Stimulated activated naive CD8-positive, alpha-beta T cell treated with anti-CD3 and anti-CD28 coated beads, Interleukin-15, Interleukin-2, amounts not matched to agents 100 U/mL and 50 U/mL, for 24 hours (primary cell): ENCODE measurements around the gene UBE2D1.

Experiments used
- ATAC-seq: fragments of 150-1000 bp; cut with Tn5 transposase; one replicate; pipeline ENCODE4 v1.10.0; 2021
- DNase-seq: peaks from one replicate; pipeline ENCODE4 v3.0.0; 2021

UBE2D1 gene

DNA sequence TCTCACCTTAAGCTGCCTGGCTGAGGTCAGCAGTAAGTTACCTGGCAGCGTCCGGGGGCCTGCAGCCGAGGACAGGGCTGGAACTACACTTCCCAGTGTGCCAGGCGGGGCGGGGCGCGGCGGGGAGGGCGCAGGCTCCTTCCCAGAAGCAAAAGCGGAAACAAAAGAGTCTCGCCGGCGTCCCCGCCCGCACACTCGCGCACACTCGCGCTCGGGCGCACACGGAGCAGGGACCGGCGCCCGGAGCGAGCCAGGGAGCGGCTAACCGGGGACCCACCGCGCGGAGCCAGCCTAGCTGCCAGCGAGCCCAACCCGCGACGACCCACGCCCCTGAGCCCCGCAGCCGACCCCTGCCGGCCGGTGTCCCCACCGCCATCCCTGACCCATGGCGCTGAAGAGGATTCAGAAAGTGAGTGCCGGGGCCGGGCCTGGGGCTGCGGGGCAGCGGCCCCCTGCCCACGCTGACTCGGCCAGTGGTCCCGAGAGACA, at the start of gene UBE2D1:
UBE2D1 (plus strand) TSS at position 190 of the 489 bp plus-strand sequence; CDS start at position 386, 196 bp downstream.
- peak; percentile 97 for ATAC-seq

DNA sequence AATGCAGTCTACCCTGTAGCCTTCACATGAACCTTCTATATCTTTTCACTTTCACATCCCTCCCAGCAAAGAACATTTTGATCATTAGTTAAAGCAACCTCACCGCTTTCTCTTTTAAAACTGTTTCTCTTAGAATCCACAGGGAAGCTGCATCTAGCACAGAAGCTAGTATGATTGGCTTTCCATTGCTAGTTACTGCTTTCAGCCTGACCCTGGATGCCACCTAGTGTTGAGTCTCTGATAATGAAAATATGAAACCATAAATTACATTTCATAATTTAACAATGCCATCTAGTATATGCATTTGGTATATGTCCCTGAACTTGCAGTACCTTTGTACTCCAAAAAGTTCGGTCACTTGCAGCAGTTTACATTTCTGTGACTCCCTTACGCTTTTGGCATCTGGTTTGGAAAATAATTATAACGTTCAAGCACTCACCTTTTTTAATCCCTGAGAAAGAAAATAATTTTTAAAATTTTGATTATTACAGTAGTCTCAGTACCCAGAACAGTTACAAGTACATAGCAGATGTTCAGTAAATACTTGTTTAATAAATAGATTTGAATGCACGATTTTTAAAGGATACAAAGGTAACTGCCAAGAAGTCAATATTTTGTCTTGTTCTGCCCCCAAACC, 43.1 kb upstream of the UBE2D1 start:
- ATAC-seq = peak; percentile 36
- DNase-seq = peak; percentile 17

More for the DNA sequence above, at the start of gene UBE2D1:
- DNase-seq = peak; percentile 89

DNA sequence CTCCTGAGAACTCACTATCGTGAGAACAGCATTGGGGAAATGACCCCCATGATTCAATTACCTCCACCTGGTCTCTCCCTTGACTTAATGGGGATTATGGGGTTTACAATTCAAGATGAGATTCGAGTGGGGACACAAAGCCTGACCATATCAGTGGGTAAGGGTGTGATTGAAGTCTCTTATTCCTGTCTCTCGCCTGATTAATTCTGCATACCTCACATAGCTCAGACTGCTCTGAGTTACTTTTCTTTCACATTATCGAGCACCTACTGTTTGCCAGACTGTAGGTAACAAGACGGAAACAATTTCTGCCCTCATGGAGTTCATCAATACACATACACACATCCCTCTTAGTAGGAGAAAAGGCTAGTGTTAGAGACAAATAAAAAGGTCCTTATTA, 40.8 kb upstream of the UBE2D1 start:
- no peak for ATAC-seq
- DNase-seq = no peak

DNA sequence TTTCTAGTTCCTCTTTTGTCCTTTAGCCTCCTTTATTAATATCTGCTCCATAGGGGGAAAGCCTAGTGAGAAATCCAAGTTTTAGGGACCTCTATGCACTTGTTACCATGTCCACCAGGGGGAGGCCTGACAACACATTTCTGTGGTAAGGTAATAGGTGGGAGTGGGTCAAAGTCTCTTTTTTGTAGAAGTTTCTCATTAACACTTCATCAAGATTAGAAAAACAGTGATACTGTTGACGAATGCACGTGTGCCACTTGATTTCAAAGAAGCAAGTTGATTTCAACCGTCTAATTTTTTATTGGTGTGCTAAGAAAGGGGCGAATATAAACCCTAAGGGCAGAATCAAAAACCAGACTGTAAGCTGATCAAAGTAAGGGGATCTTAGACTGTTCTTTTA, 35.2 kb upstream of the UBE2D1 start:
- peak; percentile 68 for ATAC-seq
- DNase-seq = peak; percentile 66

DNA sequence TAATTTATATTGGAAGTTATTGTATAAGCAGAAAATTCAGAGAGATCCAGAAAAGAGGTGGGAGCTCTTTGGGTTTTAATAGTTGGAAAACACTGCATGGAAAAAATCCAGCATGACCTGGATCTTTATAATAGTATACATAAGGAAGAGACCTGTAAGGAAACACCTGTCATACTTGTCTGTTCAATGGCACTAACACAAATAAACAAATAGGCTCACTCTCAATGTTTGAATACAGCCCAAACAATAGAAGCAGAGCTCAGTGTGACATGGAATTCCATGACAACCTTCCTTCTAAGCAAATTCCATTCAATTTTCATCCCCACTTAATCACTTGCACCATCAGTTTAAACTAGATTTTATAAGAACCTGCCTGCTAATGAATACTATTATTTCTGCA, 34.1 kb upstream of the UBE2D1 start:
- ATAC-seq (no peak), DNase-seq (no peak)

DNA sequence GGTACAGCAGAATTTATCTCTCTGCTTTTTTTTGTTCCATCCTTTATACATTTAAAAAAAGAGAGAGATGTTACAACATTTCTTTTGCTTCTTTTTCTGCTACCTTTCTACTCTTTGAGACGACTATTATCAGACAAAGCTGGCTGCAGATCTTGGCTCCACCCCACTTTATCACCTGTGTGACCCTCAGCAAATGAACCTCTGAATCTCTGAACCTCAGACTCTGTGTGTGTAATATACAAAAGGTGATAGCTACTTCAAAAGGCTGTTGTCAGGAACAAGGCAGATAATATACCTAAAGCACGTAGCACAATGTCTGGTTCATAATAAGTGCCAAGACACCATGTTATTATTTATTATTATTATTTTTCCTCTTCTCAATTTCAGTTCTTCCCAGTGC, 32.6 kb upstream of the UBE2D1 start:
- ATAC-seq (no peak), DNase-seq (no peak)

DNA sequence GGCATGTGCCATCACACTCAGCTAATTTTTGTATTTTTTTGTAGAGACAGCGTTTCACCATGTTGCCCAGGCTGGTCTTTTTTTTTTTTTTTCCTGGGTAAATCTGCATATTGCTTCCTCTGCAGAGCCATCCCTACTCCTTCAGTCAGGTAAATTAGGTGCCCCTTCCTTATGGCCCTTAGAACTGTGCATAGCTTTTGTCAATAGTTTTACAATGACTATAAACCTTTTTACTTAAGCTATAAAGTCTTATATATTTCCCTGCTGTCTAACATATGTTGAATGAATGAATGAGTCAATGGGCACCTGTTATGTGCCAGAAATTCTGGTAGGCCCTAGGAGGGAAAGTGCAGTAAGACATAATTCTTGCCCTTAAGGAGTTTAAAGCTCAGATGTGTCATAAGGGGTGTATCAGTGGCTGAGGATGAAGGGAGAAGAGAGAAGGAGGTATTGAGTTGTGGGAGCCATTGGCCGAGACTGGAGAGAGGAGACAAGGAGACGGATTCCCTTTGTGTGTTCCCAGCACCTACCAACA, 30.6 kb upstream of the UBE2D1 start:
- DNase-seq (no peak), ATAC-seq (no peak)

DNA sequence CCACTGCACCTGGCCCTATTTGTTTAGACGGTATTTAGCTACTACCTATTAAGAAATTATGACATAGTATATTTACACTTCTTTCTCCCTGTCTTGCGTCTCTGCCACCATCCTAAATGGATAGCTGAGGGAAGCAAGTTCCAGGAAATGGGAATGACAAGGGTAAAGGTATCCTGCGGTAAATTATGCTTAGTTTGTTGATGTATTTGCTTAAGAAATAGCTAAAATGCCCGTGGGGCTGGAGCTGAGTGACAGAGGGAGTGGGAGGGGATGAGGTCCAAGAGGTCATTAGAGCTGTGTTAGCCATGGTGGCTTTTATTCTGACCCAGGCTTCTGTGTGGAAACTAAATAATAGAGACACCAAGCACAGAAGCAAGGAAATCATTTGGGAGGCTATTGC, 29.0 kb upstream of the UBE2D1 start:
- no peak for ATAC-seq

DNA sequence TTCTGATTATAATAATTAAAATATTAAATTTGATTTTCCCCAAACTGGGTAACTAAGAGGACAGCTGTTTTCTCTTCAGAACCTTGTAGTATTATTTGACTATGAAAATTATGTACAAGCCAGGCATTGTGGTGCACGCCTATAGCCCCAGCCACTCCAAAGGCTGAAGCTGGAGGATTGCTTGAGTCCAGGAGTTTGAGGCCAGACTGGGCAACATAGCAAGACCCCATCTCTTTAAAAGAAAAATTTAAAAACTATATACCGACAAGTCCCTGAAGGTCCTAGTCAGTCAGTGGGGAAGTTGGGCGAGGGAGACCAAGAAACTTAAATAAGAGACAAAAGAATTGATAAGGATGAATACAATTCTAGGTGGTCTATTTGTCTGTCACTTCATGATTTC, 27.1 kb upstream of the UBE2D1 start:
- no peak for DNase-seq
- ATAC-seq = no peak

More for the DNA sequence above, 29.0 kb upstream of the UBE2D1 start:
- DNase-seq = no peak

DNA sequence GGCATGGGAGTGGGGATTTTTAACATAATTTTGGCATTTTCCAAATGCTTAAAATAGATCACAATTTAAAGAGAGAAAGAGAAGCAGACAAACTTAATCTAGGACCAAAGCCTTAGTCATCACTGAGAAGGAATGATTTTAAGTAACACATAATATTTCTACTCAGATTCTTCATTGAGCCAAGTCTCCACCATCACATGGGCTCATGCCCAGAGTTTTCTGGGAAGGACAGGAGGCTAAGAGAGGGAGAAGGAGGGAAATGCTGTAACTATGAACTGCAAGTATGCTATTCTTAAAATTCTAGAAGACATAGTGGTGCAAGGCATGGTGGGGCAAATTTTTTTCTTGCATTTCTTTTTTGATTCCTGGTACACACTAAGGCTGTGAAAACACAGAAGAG, 23.8 kb upstream of the UBE2D1 start:
- ATAC-seq (no peak), DNase-seq (no peak)

DNA sequence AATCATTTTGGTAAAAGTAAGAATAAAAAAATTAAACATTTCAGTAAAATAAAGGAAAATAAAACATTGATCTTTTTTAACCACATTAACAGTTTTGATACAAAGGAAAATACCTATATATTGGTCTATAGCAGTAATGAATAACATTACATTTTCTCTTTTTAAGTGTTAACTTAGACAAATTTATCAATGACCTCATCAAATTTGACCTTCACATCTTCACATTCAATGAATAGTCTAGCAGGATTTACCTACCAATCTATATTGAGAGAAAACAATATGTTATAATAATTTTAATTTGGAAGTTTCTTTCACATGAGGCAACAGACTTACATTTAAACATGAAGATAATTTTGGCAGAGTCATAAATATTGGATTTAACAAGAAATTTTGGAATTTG, 17.9 kb upstream of the UBE2D1 start:
- ATAC-seq (no peak), DNase-seq (no peak)

DNA sequence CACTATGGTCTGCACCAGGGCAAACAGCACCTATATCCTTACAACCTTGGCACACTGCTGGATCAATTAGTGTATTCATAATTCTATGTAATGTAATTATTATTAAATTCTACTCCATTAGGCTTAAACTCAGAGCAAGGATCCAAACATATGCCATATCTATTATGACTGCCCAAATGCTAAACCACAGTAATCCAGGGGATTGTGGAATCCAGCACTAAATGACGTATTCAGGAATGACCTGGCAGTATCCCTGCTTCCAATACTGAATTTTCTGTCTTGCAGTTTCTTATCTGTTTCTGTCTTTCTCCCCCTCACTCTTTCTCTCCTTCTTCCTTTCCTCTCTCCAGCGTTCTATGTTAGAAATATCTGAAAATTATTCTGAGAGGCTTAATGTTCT, 16.5 kb upstream of the UBE2D1 start:
- DNase-seq = no peak
- ATAC-seq = no peak

DNA sequence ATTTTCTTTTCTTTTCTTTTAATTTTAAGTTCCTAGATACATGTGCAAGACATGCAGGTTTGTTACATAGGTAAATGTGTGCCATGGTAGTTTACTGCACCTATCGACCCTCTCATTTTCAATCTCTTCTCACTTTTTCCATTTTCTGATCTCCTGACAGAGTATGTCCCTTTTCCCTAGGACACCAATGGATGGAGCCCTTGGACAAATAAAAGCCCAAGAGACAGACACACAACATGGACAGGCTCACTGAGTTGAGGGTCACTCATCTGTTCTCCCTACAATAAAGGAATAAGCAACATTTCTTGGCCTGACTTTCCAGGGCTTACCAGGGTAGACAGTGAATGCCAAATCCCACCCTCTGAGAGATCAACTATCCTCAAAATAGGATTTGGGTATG, 15.2 kb upstream of the UBE2D1 start:
- ATAC-seq = no peak
- no peak for DNase-seq

DNA sequence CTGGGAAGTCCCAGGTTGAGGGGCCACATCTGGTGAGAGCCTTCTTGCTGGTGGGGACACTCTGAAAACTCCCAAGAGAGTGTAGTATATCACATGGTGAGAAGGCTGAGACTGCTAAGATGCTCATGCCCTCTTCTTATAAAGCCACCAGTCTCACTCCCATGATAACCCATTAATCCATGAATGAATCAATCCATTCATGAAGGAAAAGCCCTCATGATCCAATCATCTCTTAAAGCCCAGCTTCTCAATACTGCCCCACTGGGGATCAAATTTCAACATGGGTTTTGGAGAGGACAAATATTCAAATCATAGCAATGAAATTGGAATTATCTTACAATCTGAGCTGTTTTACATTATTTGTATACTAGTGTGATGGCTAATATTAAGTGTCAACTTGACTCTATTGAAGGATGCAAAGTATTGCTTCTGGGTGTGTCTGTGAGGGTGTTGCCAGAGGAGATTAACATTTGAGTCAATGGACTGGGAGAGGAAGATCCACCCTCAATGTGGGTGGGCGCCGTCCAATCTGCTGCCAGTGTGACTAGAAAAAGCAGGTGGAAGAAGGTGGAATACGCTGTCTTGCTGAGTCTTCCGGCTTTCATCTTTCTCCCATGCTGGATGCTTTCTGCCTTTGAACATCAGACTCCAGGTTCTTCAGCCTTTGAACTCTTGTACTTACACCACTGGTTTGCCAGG, 14.3 kb upstream of the UBE2D1 start:
- ATAC-seq (no peak), DNase-seq (no peak)

DNA sequence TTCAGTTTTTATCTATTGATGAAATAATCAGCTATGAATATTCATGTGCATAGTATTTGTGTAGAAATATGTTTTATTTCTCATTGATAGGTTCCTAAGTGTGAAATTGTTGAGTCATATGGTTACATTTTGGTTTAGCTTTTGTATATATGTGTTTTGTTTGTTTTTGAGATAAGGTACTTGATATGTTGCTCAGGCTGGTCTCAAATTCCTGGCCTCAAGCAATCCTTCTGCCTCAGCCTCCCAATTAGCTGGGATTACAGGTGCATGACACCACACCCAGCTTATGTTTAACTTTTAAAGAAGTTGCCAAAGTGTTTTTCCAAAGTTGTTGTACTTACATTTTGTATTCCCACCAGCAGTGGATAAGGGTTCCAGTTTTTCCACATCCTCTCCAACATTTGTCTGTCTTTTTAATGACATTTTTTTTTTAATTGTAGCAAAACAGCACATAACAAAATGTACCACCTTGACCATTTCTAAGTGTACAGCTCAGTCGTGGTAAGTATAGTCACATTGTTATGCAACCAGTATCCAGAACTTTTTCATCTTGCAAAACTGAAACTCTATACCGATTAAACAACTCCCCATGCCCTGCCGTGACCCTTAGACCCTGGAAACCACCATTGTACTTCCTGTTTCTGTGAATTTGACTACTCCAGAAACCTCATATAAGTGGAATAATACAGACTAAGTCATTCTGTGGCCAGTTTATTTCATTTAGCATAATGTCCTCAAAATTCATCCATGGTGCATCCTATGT, 12.6 kb upstream of the UBE2D1 start:
- DNase-seq (no peak), ATAC-seq (no peak)

DNA sequence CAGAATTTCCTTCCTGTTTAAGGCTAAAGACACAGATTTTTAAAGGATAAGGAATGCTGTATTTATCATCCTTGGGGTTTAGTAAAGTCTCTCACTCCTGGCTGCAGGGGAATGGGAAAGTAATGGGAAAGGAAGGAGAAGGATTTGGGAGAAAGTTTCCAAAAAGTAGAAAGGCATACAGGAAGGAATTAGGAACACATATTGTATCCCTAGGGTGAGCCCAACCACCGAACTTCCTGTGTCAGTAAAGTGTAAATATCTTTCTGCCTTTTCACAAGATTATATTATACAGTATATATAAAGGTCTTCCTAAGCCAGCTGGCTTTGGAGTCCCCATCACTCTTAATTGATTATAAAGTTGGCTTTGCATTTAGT, 12.0 kb upstream of the UBE2D1 start:
- no peak for DNase-seq
- ATAC-seq = no peak

DNA sequence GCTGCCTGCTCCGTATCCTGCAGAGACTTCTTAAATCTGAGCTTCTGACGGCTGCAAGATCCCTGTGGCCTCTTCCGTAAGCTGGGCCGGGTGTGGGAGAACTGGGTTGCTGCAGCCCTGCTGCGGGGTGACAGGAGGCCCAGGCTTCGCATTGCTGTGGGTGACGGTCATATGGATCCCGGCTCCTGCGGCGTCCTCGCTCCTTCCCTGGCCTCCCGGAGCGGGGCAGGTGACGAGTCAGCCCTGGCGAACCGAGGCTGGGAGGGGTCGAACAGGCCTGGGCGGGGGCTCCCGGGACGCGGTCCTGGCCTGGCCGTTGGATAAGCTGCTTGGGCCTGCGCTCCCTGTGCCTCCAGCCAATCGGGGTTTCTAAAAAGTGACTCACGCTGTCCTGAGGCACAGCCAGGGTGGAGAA, 7.8 kb upstream of the UBE2D1 start:
- DNase-seq (no peak), ATAC-seq (no peak)

DNA sequence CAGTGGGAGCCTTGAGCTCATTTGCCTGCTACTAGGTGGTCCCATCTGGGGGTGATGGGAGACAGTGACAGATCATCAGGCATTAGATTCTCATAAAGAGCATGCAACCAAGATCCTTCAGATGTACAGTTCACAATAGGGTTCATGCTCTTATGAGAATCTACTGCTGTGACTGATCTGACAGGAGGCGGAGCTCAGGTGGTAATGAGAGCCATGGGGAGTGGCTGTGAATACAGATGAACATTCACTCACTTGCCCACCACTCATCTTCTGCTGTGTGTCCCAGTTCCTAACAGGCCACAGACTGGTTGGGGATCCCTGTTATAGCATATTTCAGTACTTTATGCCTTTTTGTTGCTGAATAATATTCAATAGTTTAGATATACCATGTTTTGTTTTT, 6.6 kb upstream of the UBE2D1 start:
- ATAC-seq = no peak

DNA sequence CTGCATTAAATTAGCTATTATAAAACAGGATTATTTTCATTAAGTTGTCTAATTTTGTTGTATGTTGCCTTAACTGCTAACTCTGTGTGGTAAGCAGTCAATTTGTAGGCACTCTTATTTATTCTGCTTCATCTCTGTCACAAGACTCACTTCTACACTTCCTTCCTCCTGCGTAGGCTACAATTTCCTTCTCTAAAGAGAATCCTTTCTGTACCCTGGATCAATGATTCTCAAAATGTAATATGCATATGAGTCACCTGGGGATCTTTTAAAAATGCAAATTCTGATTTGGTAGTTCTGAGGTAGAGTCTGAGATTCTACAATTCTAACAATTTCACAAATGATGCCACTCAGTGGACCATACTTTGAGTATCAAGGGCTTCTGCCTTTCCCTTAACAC, 4.4 kb upstream of the UBE2D1 start:
- ATAC-seq = no peak
- no peak for DNase-seq

More for the DNA sequence above, 6.6 kb upstream of the UBE2D1 start:
- DNase-seq = no peak

DNA sequence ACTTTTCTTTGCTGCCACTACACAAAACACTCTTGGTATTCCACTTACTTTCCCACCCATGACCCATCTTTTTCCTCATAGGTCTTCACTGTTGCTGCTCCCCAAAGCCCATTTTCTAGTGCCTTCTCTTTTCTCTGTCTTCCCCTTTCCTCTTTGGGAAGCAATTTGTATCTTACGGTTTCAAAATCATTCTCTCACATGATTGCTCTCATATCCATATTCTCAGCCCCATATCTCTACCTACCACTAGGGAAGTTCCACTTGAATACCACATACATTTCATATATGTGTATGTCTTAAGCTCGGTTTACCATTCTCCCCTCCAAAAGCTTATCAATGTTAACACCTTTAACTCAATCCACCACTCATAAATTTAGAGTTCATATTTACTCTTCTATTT, 3.2 kb upstream of the UBE2D1 start:
- ATAC-seq (no peak), DNase-seq (no peak)

DNA sequence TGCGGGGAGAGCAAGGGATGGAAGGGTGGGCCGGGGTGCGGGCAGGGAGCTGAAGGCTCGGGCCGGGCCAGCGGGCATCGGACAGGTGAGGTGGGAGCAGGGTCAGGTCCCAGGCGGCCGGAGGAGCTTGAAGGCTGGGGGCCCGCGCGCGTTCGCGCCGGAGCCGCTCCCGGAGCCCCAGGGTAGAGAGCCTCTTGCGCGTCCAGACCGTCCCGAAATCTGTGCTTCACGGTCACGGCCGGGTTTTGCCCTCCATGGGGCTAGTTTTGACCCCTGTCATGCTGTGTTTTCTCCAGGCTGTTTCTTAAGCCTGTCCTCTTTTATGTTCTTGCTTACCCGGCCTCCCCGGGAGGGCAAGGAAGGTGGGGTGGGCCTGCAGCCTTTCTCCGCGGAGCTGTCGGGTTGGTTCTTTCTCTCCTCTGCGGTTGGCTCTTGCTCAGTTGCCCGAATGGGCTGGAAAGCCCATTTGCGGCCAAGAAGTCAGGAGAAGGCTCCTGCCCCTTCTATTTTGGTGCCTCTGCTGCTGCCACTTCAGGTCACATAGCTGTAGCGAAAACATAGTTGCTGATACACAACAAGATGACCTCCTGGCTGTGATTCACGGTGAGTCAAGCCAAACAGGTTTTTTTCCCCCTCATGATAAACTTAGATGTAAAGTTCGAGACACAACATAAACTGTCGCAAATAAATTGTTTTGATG, 650 bp downstream of the UBE2D1 start:
- peak; percentile 21 for DNase-seq
- ATAC-seq = peak; percentile 31

DNA sequence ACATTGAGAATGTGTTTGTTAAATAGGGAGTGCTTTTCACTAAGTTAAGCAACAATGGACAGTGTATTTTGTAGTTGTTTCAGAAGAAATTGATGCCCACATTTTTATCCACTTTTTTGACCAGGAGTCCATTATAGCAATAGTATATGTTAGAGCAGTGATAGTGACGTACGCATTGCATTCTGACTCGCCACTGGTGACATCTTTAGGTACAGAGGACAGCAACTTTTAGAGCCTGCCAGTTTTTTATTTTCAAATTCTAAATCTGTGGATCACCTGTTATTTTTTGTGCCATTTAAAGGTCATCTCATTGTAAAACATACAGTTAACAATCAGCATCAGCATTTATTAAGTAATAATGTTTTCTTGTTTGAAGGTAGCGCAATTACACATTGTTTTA, 1.4 kb downstream of the UBE2D1 start:
- no peak for ATAC-seq
- no peak for DNase-seq
